ENCODE measurements around the gene KASH5.

DNA sequence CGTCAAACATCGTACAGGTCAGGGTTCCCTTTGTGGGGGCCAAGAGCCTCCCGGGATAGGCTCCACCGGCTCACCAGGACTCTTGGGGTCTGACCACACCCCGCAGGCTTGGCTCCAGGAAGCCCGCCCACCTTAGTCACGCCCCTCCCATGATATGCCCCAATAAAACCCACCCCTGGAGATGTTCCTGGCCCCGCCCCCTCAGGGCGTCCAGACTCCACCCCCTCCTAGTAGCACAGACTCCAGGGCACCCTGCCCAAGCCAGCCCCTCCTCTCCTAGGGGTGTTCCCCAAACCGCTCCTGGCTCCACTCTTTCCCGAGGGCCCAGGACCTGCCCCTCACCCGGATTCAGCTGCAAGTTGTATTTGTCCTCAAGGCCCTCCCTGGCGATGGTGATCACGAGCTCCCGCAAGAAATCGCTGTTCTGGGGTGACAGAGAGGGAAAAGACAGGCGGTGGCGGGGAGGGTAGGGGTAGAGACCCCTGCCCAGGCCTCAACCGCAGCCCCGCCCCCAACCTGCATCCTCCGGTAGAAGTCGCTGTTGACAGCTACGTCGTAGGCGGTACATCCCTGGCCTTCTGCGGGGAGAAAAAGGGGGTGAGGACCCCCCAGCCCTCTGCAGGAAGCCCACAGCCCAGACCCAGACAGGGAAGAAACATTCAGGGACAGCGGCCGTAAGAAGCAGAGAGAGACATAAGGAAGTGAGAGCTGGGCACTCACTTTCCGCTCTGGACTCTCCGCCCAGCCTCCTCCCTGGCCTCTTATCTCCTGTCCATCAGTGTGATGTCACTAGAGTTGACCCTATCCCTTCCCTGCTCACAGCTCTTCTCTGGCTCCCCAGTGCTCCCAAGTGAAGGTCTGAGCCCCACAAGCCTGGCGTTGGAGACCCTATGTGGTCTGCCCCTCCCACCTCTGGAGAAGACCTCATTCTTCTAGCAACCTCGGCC, 59.7 kb downstream of the KASH5 start:
- TF ChIP-seq, protein P1, sequence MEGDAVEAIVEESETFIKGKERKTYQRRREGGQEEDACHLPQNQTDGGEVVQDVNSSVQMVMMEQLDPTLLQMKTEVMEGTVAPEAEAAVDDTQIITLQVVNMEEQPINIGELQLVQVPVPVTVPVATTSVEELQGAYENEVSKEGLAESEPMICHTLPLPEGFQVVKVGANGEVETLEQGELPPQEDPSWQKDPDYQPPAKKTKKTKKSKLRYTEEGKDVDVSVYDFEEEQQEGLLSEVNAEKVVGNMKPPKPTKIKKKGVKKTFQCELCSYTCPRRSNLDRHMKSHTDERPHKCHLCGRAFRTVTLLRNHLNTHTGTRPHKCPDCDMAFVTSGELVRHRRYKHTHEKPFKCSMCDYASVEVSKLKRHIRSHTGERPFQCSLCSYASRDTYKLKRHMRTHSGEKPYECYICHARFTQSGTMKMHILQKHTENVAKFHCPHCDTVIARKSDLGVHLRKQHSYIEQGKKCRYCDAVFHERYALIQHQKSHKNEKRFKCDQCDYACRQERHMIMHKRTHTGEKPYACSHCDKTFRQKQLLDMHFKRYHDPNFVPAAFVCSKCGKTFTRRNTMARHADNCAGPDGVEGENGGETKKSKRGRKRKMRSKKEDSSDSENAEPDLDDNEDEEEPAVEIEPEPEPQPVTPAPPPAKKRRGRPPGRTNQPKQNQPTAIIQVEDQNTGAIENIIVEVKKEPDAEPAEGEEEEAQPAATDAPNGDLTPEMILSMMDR (IDR thresholded peaks at IDR 0.05), result no peak
- no peak for TF ChIP-seq POLR2A (IDR thresholded peaks at IDR 0.05)

Data from esophagus squamous epithelium (tissue), 4 donors.